IMR-90 (cell line): Measurements from ENCODE around the gene PTPRG. TPM values are rescaled to one million over a fixed set of nuclear protein-coding genes. Genes with fewer than 3 reads are reported as not detected.

Experiments
- ATAC-seq: fragments of 200-7000 bp; cut with Tn5 transposase; 2 replicates; pipeline ENCODE4 v1.9.1; 2020; ENCODE audit warnings: low read depth, mild to moderate bottlenecking, moderate library complexity
- BruUV-seq: library from RNA; stranded (reverse); fragments of 400-500 nt; replicated peaks from 2 replicates; lab custom pipeline; 2021; lab: Mats Ljungman, UMichigan
- CTCF ChIA-PET: fragments of 300-600 bp; formaldehyde crosslinking; extraction: SDS; loops from one replicate; lab custom pipeline; 2021; ENCODE audit warnings: antibody characterized with exemption; lab: Yijun Ruan, JAX
- POLR2A ChIA-PET: fragments of 300-600 bp; sonication (Branson Sonifier 250); formaldehyde crosslinking; loops from one replicate; lab custom pipeline; 2022; ENCODE audit warnings: antibody characterized with exemption; ENCODE audit not compliant: unreplicated experiment; lab: Charles Lee
- DNase-seq: peaks from one replicate; pipeline ENCODE4 v3.0.0; 2013
- H2AFZ ChIP-seq: replicated peaks from 2 replicates; pipeline ENCODE3; 2013; ENCODE audit warnings: low read length, mild to moderate bottlenecking; ENCODE audit not compliant: poor library complexity
- H2AK5ac ChIP-seq: 2 replicates; pipeline ENCODE4 v1.6.1; 2013; ENCODE audit warnings: low read depth, low read length, inconsistent platforms
- H2AK9ac ChIP-seq: replicated peaks from 2 replicates; pipeline ENCODE3; 2013; ENCODE audit warnings: mild to moderate bottlenecking, low read depth, low read length, moderate library complexity; ENCODE audit not compliant: poor library complexity
- H2BK120ac ChIP-seq: 2 replicates; pipeline ENCODE4 v1.6.1; 2013; ENCODE audit warnings: low read depth, low read length, inconsistent platforms
- H2BK15ac ChIP-seq: 3 replicates; pipeline ENCODE4 v1.6.1; 2013; ENCODE audit warnings: low read depth, low read length, inconsistent platforms
- H2BK20ac ChIP-seq: 2 replicates; pipeline ENCODE4 v1.6.1; 2013; ENCODE audit warnings: low read depth, mild to moderate bottlenecking, inconsistent platforms, low read length, moderate library complexity
- H2BK5ac ChIP-seq: 2 replicates; pipeline ENCODE4 v1.6.1; 2013; ENCODE audit warnings: mild to moderate bottlenecking, low read depth, low read length, inconsistent platforms; ENCODE audit not compliant: poor library complexity, severe bottlenecking
- H3K14ac ChIP-seq: replicated peaks from 2 replicates; pipeline ENCODE4 v1.6.1; 2013; ENCODE audit warnings: low read depth, low read length, inconsistent platforms
- H3K18ac ChIP-seq: 2 replicates; pipeline ENCODE4 v1.6.1; 2013; ENCODE audit warnings: low read depth, low read length, control low read depth
- H3K23ac ChIP-seq: 2 replicates; pipeline ENCODE4 v1.6.1; 2013; ENCODE audit warnings: low read depth, low read length, inconsistent platforms
- H3K27ac ChIP-seq: 2 replicates; pipeline ENCODE4 v1.5.1; 2013; ENCODE audit warnings: mild to moderate bottlenecking, control low read depth, low read length; ENCODE audit not compliant: insufficient read depth
- H3K27me3 ChIP-seq: 2 replicates; pipeline ENCODE4 v1.6.1; 2013; ENCODE audit warnings: low read length; ENCODE audit not compliant: control insufficient read depth, insufficient read depth
- H3K36me3 ChIP-seq: 2 replicates; pipeline ENCODE4 v1.6.1; 2013; ENCODE audit warnings: low read length, mixed read lengths; ENCODE audit not compliant: control insufficient read depth, insufficient read depth
- H3K4ac ChIP-seq: 2 replicates; pipeline ENCODE4 v1.6.1; 2013; ENCODE audit warnings: low read depth, low read length, inconsistent platforms
- H3K4me1 ChIP-seq: 2 replicates; pipeline ENCODE4 v1.6.1; 2013; ENCODE audit warnings: low read length, mixed read lengths; ENCODE audit not compliant: control insufficient read depth, insufficient read depth
- H3K4me2 ChIP-seq: 2 replicates; pipeline ENCODE4 v1.6.1; 2013; ENCODE audit warnings: low read depth, mild to moderate bottlenecking, control low read depth, low read length, moderate library complexity
- H3K4me3 ChIP-seq: 2 replicates; pipeline ENCODE4 v1.5.1; 2013; ENCODE audit warnings: low read depth, mild to moderate bottlenecking, control low read depth, low read length, moderate library complexity; ENCODE audit not compliant: insufficient read depth
- H3K56ac ChIP-seq: 2 replicates; pipeline ENCODE4 v1.6.1; 2013; ENCODE audit warnings: low read length, inconsistent platforms; ENCODE audit not compliant: insufficient read depth; ENCODE audit errors: extremely low read depth
- H3K79me1 ChIP-seq, 2 experiments: 2 replicates each; pipeline ENCODE4 v1.6.1; 2013; ENCODE audit warnings: low read length in 2 of 2, inconsistent platforms in 1 of 2, low read depth in 1 of 2
- H3K9ac ChIP-seq: 2 replicates; pipeline ENCODE4 v1.6.1; 2013; ENCODE audit warnings: low read depth, low read length, control low read depth
- H3K9me1 ChIP-seq: 2 replicates; pipeline ENCODE4 v1.6.1; 2013; ENCODE audit warnings: low read length, inconsistent platforms; ENCODE audit not compliant: insufficient read depth
- H3K9me3 ChIP-seq: 2 replicates; pipeline ENCODE4 v1.6.1; 2013; ENCODE audit warnings: low read length; ENCODE audit not compliant: control insufficient read depth, insufficient read depth
- H4K20me1 ChIP-seq: 2 replicates; pipeline ENCODE4 v1.6.1; 2013; ENCODE audit warnings: low read length, inconsistent platforms; ENCODE audit not compliant: insufficient read depth
- H4K5ac ChIP-seq: 2 replicates; pipeline ENCODE4 v1.6.1; 2013; ENCODE audit warnings: mild to moderate bottlenecking, low read depth, low read length, control low read depth
- H4K8ac ChIP-seq, 2 experiments: 2 replicates each; pipeline ENCODE4 v1.6.1; 2013; ENCODE audit warnings: low read depth in 2 of 2, low read length in 2 of 2, control low read depth in 1 of 2, inconsistent platforms in 1 of 2
- H4K91ac ChIP-seq: 2 replicates; pipeline ENCODE4 v1.6.1; 2013; ENCODE audit warnings: low read depth, low read length, inconsistent platforms; ENCODE audit not compliant: insufficient read depth
- BHLHE40 ChIP-seq: fragments of 150-350 bp; IDR thresholded peaks from 2 replicates; pipeline ENCODE4 v1.6.1; 2016; ENCODE audit warnings: mild to moderate bottlenecking, low read depth, low read length
- CEBPB ChIP-seq: IDR thresholded peaks from 2 replicates; pipeline ENCODE4 v1.6.1; 2012; ENCODE audit warnings: low read depth, low read length, improper control_type of control experiment
- CHD1 ChIP-seq: IDR thresholded peaks from 2 replicates; pipeline ENCODE4 v1.6.1; 2012; ENCODE audit warnings: low read depth, low read length, improper control_type of control experiment
- CTCF ChIP-seq: conservative IDR thresholded peaks from 2 replicates; pipeline ENCODE4 v1.5.1; 2012; ENCODE audit warnings: mild to moderate bottlenecking, low read depth, low read length, improper control_type of control experiment
- ELK1 ChIP-seq: fragments of 150-350 bp; IDR thresholded peaks from 2 replicates; pipeline ENCODE4 v1.6.1; 2016; ENCODE audit warnings: low read depth, mild to moderate bottlenecking, low read length, moderate library complexity, borderline replicate concordance
- FOS ChIP-seq: fragments of 150-350 bp; IDR thresholded peaks from 2 replicates; pipeline ENCODE4 v1.6.1; 2016; ENCODE audit warnings: low read depth, low read length
- MAFK ChIP-seq: IDR thresholded peaks from 2 replicates; pipeline ENCODE4 v1.6.1; 2012; ENCODE audit warnings: low read depth, low read length, improper control_type of control experiment
- MAZ ChIP-seq: IDR thresholded peaks from 2 replicates; pipeline ENCODE4 v1.6.1; 2012; ENCODE audit warnings: low read depth, mild to moderate bottlenecking, low read length, improper control_type of control experiment, moderate library complexity, borderline replicate concordance
- MXI1 ChIP-seq: IDR thresholded peaks from 2 replicates; pipeline ENCODE4 v1.6.1; 2012; ENCODE audit warnings: low read depth, mild to moderate bottlenecking, low read length, moderate library complexity, borderline replicate concordance
- NFE2L2 ChIP-seq: fragments of 150-350 bp; IDR thresholded peaks from 2 replicates; pipeline ENCODE4 v1.6.1; 2016; ENCODE audit warnings: low read depth, mild to moderate bottlenecking, low read length
- POLR2A ChIP-seq: IDR thresholded peaks from 2 replicates; pipeline ENCODE4 v1.6.1; 2012; ENCODE audit warnings: mild to moderate bottlenecking, low read depth, low read length
- RAD21 ChIP-seq: IDR thresholded peaks from 2 replicates; pipeline ENCODE4 v1.6.1; 2012; ENCODE audit warnings: low read length, improper control_type of control experiment
- RCOR1 ChIP-seq: IDR thresholded peaks from 2 replicates; pipeline ENCODE4 v1.6.1; 2012; ENCODE audit warnings: mild to moderate bottlenecking, low read length, improper control_type of control experiment; ENCODE audit not compliant: insufficient replicate concordance
- RFX5 ChIP-seq: IDR thresholded peaks from 2 replicates; pipeline ENCODE4 v1.8.0; 2012; ENCODE audit warnings: low read depth, mild to moderate bottlenecking, low read length, moderate library complexity
- SMC3 ChIP-seq: fragments of 150-350 bp; IDR thresholded peaks from 2 replicates; pipeline ENCODE4 v1.6.1; 2016; ENCODE audit warnings: low read depth, mild to moderate bottlenecking, antibody characterized with exemption, low read length, moderate library complexity
- USF2 ChIP-seq: fragments of 150-350 bp; IDR thresholded peaks from 2 replicates; pipeline ENCODE4 v1.6.1; 2017; ENCODE audit warnings: mild to moderate bottlenecking, antibody characterized with exemption, low read length, low read depth
- WGBS, 2 experiments: methylation state at CpG; one replicate each; pipeline versions ENCODE4 v1.1.5 to v1.1.7; 2013; ENCODE audit warnings: missing lambda C conversion rate in 2 of 2; ENCODE audit not compliant: insufficient read length in 1 of 2; ENCODE audit errors: extremely low coverage in 2 of 2; 5-methylcytosine and 5-hydroxymethylcytosine counted together
- dilution Hi-C: fragments of 300-500 bp; cut with HindIII; formaldehyde crosslinking; loops from one replicate; pipeline ENCODE4 v1.14.3; 2018; ENCODE audit warnings: low sequenced_read_pairs; ENCODE audit not compliant: unreplicated experiment
- in situ Hi-C: fragments of 300-500 bp; cut with MboI; formaldehyde crosslinking; loops from 3 replicates; pipeline ENCODE4 v1.14.3; 2019; ENCODE audit warnings: low sequenced_read_pairs, inconsistent platforms, mixed read lengths
- intact Hi-C: fragments of 100-400 bp; cut with micrococcal nuclease; formaldehyde crosslinking; loops from 2 replicates; pipeline ENCODE4 v1.10.0; 2022
- polyA plus RNA-seq, 3 experiments: library from polyadenylated mRNA; depleted of rRNA; stranded (reverse); fragments of >200 nt; gene quantifications; 2 replicates each; pipeline ENCODE4 v1.2.3, GENCODE V29; 2012; ENCODE audit warnings: low replicate concordance in 1 of 3
- total RNA-seq: library from RNA; depleted of rRNA; stranded (reverse); fragments of >200 nt; gene quantifications from 2 replicates; pipeline ENCODE4 v1.2.3, GENCODE V29; 2012

Gene PTPRG
- total and polyA plus RNA-seq, 2 of the 4 experiments (the other 2 are of a cell fraction), result 7.7 to 31.0 TPM

GRCh38 chr3:62238003-62238402 lies 676.6 kb downstream of the PTPRG start:
- dilution Hi-C loops, result no loop called here
- Histone ChIP-seq H3K9ac (no peak overlapping the region), H3K4me3 (no peak overlapping the region), H3K14ac (no peak overlapping the region), H4K8ac (no peak overlapping the region), H2BK20ac (no peak overlapping the region), H3K23ac (no peak overlapping the region), H4K5ac (no peak overlapping the region), H3K56ac (no peak overlapping the region), H2BK5ac (no peak overlapping the region), H3K4me2 (no peak overlapping the region), H4K91ac (no peak overlapping the region), H3K18ac (no peak overlapping the region), H3K36me3 (no peaks in the 10 kb centered on the region), H3K9me3 (no peaks in the 10 kb centered on the region), H4K20me1 (no peaks in the 10 kb centered on the region), H2BK120ac (no peak overlapping the region), H3K27ac (no peak overlapping the region), H3K9me1 (peaks cover 5% of the 10 kb centered on the region; the same call in 1 of the 2 replicates), H2AFZ (no peak overlapping the region), H3K4ac (no peak overlapping the region), H3K4me1 (no peaks in the 10 kb centered on the region), H2BK15ac (no peak overlapping the region), H3K27me3 (no peaks in the 10 kb centered on the region), H2AK9ac (no peak overlapping the region), H3K79me1 (no peaks in the 10 kb centered on the region; a peak in 1 of 4 replicates), H2AK5ac (no peak overlapping the region)
- intact Hi-C loops, result no loop called here
- POLR2A ChIA-PET, result no interaction called here
- in situ Hi-C loops, result no loop called here
- ATAC-seq, result no peak
- no peak for DNase-seq
- no CpG with 5 or more reads among the region's 5 CpGs for WGBS, 2 experiments
- CTCF ChIA-PET, result interaction anchor here (1.1 kb wide), 1 partner anchor 9 kb away, joined by 3 read pairs; no protein-coding TSS in a partner anchor
- no peak for TF ChIP-seq MAZ
- no peak for TF ChIP-seq CTCF
- TF ChIP-seq RAD21, result no peak
- TF ChIP-seq NFE2L2, result no peak
- TF ChIP-seq CHD1, result no peak
- TF ChIP-seq ELK1, result no peak
- TF ChIP-seq RCOR1, result no peak
- TF ChIP-seq MAFK, result no peak
- no peak for TF ChIP-seq BHLHE40
- no peak for TF ChIP-seq SMC3
- no peak for TF ChIP-seq USF2
- no peak for TF ChIP-seq CEBPB
- TF ChIP-seq RFX5, result no peak
- no peak for TF ChIP-seq FOS
- no peak for TF ChIP-seq POLR2A
- no peak for TF ChIP-seq MXI1
- BruUV-seq, result no TSS peak
